Transverse colon (tissue), 3 donors: ENCODE data around the gene BCCIP.

ENCODE experiments used
- POLR2A ChIP-seq: fragments of 450-650 bp; IDR thresholded peaks from one replicate; pipeline ENCODE4 v1.6.1; 2016; ENCODE audit warnings: antibody characterized with exemption, mild to moderate bottlenecking, moderate library complexity
- TF ChIP-seq, protein P1 (sequence below), 5 experiments: fragments of 200-600 bp in 3 of 5; fragments of 450-650 bp in 2 of 5; sonication (generic) in 3 of 5; IDR thresholded peaks; 1 replicate in 2 of 5; 2 replicates in 3 of 5; pipeline ENCODE4 v1.5.1; 2016 to 2017; ENCODE audit warnings: antibody characterized with exemption in 5 of 5, inconsistent platforms in 3 of 5, mild to moderate bottlenecking in 2 of 5, moderate library complexity in 1 of 5

DNA sequence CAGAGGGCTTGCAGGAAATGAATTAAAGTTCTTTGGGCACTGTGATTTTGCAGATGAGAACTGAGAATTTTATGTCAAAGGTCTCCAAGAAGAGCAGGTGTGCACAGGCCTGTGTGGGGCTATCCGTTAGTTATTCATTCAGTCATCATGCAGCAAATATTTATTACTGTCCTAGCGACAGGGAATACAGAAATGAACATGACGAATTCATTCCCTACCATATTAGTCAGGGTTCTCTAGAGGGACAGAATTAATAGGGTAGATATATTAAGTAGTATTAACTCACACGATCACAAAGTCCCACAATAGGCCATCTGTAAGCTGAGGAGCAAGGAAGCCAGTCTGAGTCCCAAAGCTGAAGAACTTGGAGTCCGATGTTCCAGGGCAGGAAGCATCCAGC, 44.8 kb upstream of the BCCIP start:
- TF ChIP-seq, protein P1, sequence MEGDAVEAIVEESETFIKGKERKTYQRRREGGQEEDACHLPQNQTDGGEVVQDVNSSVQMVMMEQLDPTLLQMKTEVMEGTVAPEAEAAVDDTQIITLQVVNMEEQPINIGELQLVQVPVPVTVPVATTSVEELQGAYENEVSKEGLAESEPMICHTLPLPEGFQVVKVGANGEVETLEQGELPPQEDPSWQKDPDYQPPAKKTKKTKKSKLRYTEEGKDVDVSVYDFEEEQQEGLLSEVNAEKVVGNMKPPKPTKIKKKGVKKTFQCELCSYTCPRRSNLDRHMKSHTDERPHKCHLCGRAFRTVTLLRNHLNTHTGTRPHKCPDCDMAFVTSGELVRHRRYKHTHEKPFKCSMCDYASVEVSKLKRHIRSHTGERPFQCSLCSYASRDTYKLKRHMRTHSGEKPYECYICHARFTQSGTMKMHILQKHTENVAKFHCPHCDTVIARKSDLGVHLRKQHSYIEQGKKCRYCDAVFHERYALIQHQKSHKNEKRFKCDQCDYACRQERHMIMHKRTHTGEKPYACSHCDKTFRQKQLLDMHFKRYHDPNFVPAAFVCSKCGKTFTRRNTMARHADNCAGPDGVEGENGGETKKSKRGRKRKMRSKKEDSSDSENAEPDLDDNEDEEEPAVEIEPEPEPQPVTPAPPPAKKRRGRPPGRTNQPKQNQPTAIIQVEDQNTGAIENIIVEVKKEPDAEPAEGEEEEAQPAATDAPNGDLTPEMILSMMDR (IDR thresholded peaks at IDR 0.05), result no peak
- no peak for TF ChIP-seq POLR2A
